Stimulated activated CD4-positive, alpha-beta T cell treated with anti-CD3 and anti-CD28 coated beads, Interleukin-4, amount 100 ng/mL, for 4 hours (primary cell): ENCODE measurements around the gene ADAMTS7.
"Not testable (repeated sequence)": the region's sequence is repeated elsewhere in the genome, so short reads cannot be mapped to it uniquely, and the experiment has no call there.

ENCODE experiments used
- DNase-seq, 2 experiments: peaks; one replicate each; pipeline ENCODE4 v3.0.0-alpha.2; 2020

Gene ADAMTS7

GRCh38 chr15:78811124-78811824 lies at the start of gene ADAMTS7:
Gene ADAMTS7 (minus strand): TSS chr15:78811464. CDS start chr15:78811220, 244 bp downstream.
- peak; percentile 7 to 53 for DNase-seq

- DNase-seq = peak; percentile 69 to 72
Observed at GRCh38 chr15:78859971-78860719, 48.9 kb upstream of the ADAMTS7 start.

GRCh38 chr15:78855746-78856145 lies 44.5 kb upstream of the ADAMTS7 start:
- no peak for DNase-seq

- no peak for DNase-seq
Observed at GRCh38 chr15:78854833-78855372, 43.6 kb upstream of the ADAMTS7 start.

- DNase-seq = no peak
Observed at GRCh38 chr15:78853500-78853899, 42.2 kb upstream of the ADAMTS7 start.

- DNase-seq = no peak
Observed at GRCh38 chr15:78850941-78851755, 39.9 kb upstream of the ADAMTS7 start.

GRCh38 chr15:78850352-78850751 lies 39.1 kb upstream of the ADAMTS7 start:
- DNase-seq = no peak

GRCh38 chr15:78847387-78847906 lies 36.2 kb upstream of the ADAMTS7 start:
- DNase-seq = not testable (repeated sequence)

GRCh38 chr15:78846906-78847305 lies 35.6 kb upstream of the ADAMTS7 start:
- DNase-seq = not testable (repeated sequence)

- no peak for DNase-seq
Observed at GRCh38 chr15:78842519-78842918, 31.3 kb upstream of the ADAMTS7 start.

GRCh38 chr15:78841891-78842290 lies 30.6 kb upstream of the ADAMTS7 start:
- DNase-seq = no peak

- no peak for DNase-seq
Observed at GRCh38 chr15:78841376-78841706, 30.1 kb upstream of the ADAMTS7 start.

- DNase-seq = no peak
Observed at GRCh38 chr15:78840661-78841375, 29.6 kb upstream of the ADAMTS7 start.

- not testable (repeated sequence) for DNase-seq
Observed at GRCh38 chr15:78839151-78839550, 27.9 kb upstream of the ADAMTS7 start.

GRCh38 chr15:78838489-78838888 lies 27.2 kb upstream of the ADAMTS7 start:
- no peak for DNase-seq

GRCh38 chr15:78837543-78837942 lies 26.3 kb upstream of the ADAMTS7 start:
- DNase-seq = no peak

GRCh38 chr15:78837131-78837530 lies 25.9 kb upstream of the ADAMTS7 start:
- DNase-seq = no peak

- DNase-seq = no peak
Observed at GRCh38 chr15:78836333-78836732, 25.1 kb upstream of the ADAMTS7 start.

GRCh38 chr15:78831229-78832207 lies 20.3 kb upstream of the ADAMTS7 start:
- DNase-seq = no peak

- DNase-seq = no peak
Observed at GRCh38 chr15:78830514-78831228, 19.4 kb upstream of the ADAMTS7 start.
